Uterus (tissue), 4 donors: ENCODE data around the gene SND1. TPM values are rescaled to one million over a fixed set of nuclear protein-coding genes. Genes with fewer than 3 reads are reported as not detected.
A peak's percentile ranks its signal among the peaks of the same experiment; 100 is the strongest.

ENCODE experiments used
- DNase-seq, 2 donors: peaks; one replicate each; pipeline ENCODE4 v3.0.0-alpha.2; 2019 to 2020
- H3K27ac ChIP-seq, 2 donors: fragments of 200-600 bp; sonication (generic); 1 replicate in 1 of 2; 2 replicates in 1 of 2; pipeline ENCODE4 v1.5.1; 2016 to 2018
- H3K27me3 ChIP-seq, 2 donors: fragments of 200-600 bp; sonication (generic); one replicate each; pipeline ENCODE4 v1.5.1; 2018 to 2019; ENCODE audit warnings: control low read depth in 1 of 2
- H3K36me3 ChIP-seq, 2 donors: fragments of 200-600 bp; sonication (generic); one replicate each; pipeline ENCODE4 v1.5.1; 2019; ENCODE audit warnings: control low read depth in 1 of 2
- H3K4me1 ChIP-seq, 2 donors: fragments of 200-600 bp; sonication (generic); one replicate each; pipeline ENCODE4 v1.5.1; 2018 to 2019; ENCODE audit warnings: control low read depth in 1 of 2
- H3K4me3 ChIP-seq, 2 donors: fragments of 200-600 bp; sonication (generic); 1 replicate in 1 of 2; 2 replicates in 1 of 2; pipeline ENCODE4 v1.5.1; 2018 to 2019; ENCODE audit warnings: mild to moderate bottlenecking in 1 of 2
- H3K9me3 ChIP-seq, 2 donors: fragments of 200-600 bp; sonication (generic); one replicate each; pipeline ENCODE4 v1.5.1; 2019; ENCODE audit warnings: control low read depth in 1 of 2
- CTCF ChIP-seq, 4 experiments: fragments of 200-600 bp in 2 of 4; fragments of 450-650 bp in 2 of 4; sonication (generic) in 2 of 4; IDR thresholded peaks; one replicate each; pipeline ENCODE4 v1.5.1; 2016 to 2019; ENCODE audit warnings: antibody characterized with exemption in 4 of 4, mild to moderate bottlenecking in 2 of 4, moderate library complexity in 1 of 4
- POLR2A ChIP-seq, 2 donors: fragments of 450-650 bp; IDR thresholded peaks; one replicate each; pipeline ENCODE4 v1.6.1; 2016; ENCODE audit warnings: antibody characterized with exemption in 2 of 2, mild to moderate bottlenecking in 1 of 2, moderate library complexity in 1 of 2
- intact Hi-C: fragments of 100-400 bp; cut with DNase I; formaldehyde crosslinking; loops from one replicate; pipeline ENCODE4 v1.15.1; 2023; ENCODE audit warnings: low total_unique reads
- total RNA-seq, 4 donors: library from RNA; depleted of rRNA in 3 of 4; stranded (reverse); fragments of >200 nt in 3 of 4; gene quantifications; one replicate each; pipeline versions ENCODE4 v1.1.0 to v1.2.4, GENCODE V29; 2014 to 2023
- donor health status: DM: yes; HTN: yes; CAD: no.

SND1 gene
- total RNA-seq, 4 donors from 2014 or later, result 54.8 to 192 (median 117) TPM

DNA sequence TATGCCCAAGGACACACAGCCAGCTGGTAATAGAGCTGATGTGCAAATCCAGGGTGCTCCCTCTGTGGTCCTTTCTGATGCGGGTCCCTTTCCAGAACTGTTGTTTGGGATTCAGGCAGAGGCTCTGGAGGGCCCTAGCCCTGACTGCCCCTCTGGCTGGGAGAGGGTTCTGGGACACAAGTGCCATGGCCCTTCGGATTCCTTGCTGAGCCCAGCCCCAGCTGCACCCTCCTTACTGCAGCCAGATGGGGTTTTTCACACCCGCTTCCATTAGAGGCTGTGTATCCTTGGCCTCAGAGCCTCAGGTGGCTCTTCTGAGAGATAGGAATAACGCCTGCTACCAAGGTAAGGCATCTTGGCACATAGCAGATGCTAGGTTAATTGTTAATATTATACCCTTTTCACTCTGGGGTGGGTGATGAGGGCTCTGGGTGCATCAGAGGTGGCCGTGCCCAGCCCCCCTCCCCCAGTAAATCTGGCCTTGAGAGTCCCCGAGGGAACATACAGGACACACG is 469.0 kb downstream of the SND1 start:
- no peaks in the 10 kb centered on the region for H3K4me1 ChIP-seq
- intact Hi-C loops, result no loop called here
- no peak for TF ChIP-seq POLR2A (IDR thresholded peaks at IDR 0.05)
- no peak for TF ChIP-seq CTCF (IDR thresholded peaks at IDR 0.05)
- no peaks in the 10 kb centered on the region for H3K9me3 ChIP-seq
- H3K36me3 ChIP-seq, result no peaks in the 10 kb centered on the region
- H3K27ac ChIP-seq, result no peak overlapping the region
- no peak overlapping the region for H3K4me3 ChIP-seq
- H3K27me3 ChIP-seq, result no peaks in the 10 kb centered on the region
- no peak for DNase-seq

- TF ChIP-seq CTCF (IDR thresholded peaks at IDR 0.05) (no peak), POLR2A (IDR thresholded peaks at IDR 0.05) (no peak)
- intact Hi-C loops, result no loop called here
- Histone ChIP-seq H3K4me3 (peak overlapping the region in 1 of 2 donors; percentile 28), H3K36me3 (no peaks in the 10 kb centered on the region), H3K4me1 (no peaks in the 10 kb centered on the region), H3K27ac (no peak overlapping the region), H3K27me3 (no peaks in the 10 kb centered on the region), H3K9me3 (no peaks in the 10 kb centered on the region)
- DNase-seq, result no peak
Measured at GRCh38 chr7:128121711-128122530, 469.9 kb downstream of the SND1 start.

GRCh38 chr7:128122576-128123290 is 470.7 kb downstream of the SND1 start:
- Histone ChIP-seq H3K36me3 (no peaks in the 10 kb centered on the region), H3K27ac (no peak overlapping the region), H3K4me3 (no peak overlapping the region), H3K27me3 (no peaks in the 10 kb centered on the region), H3K9me3 (no peaks in the 10 kb centered on the region), H3K4me1 (no peaks in the 10 kb centered on the region)
- intact Hi-C loops, result no loop called here
- TF ChIP-seq POLR2A (IDR thresholded peaks at IDR 0.05) (no peak), CTCF (IDR thresholded peaks at IDR 0.05) (no peak)
- no peak for DNase-seq

GRCh38 chr7:128123291-128124037 is 471.5 kb downstream of the SND1 start:
- no peak for DNase-seq
- intact Hi-C loops, result no loop called here

More at GRCh38 chr7:128123291-128124037, 471.5 kb downstream of the SND1 start:
- Histone ChIP-seq H3K36me3 (no peaks in the 10 kb centered on the region), H3K27me3 (no peaks in the 10 kb centered on the region), H3K4me1 (no peaks in the 10 kb centered on the region), H3K4me3 (no peak overlapping the region), H3K27ac (no peak overlapping the region), H3K9me3 (no peaks in the 10 kb centered on the region)
- TF ChIP-seq POLR2A (IDR thresholded peaks at IDR 0.05) (no peak), CTCF (IDR thresholded peaks at IDR 0.05) (no peak)
